Suprapubic skin (tissue), 4 donors: Measurements from ENCODE around the gene DDX28.

Experiments used
- EP300 ChIP-seq: sonication (generic); formaldehyde crosslinking; IDR thresholded peaks from one replicate; pipeline ENCODE4 v1.6.1; 2017; ENCODE audit warnings: antibody characterized with exemption
- POLR2A ChIP-seq, 2 donors: fragments of 450-650 bp; IDR thresholded peaks; one replicate each; pipeline ENCODE4 v1.6.1; 2017; ENCODE audit warnings: antibody characterized with exemption in 2 of 2, mild to moderate bottlenecking in 2 of 2, moderate library complexity in 2 of 2
- POLR2AphosphoS5 ChIP-seq, 3 donors: sonication (generic); formaldehyde crosslinking; IDR thresholded peaks; one replicate each; pipeline ENCODE4 v1.6.1; 2017; ENCODE audit warnings: antibody characterized with exemption in 3 of 3
- TF ChIP-seq, protein P1 (sequence below), 2 donors: fragments of 200-600 bp in 1 of 2; fragments of 450-650 bp in 1 of 2; sonication (generic) in 1 of 2; IDR thresholded peaks; one replicate each; pipeline ENCODE4 v1.5.1; 2016 to 2019; ENCODE audit warnings: antibody characterized with exemption in 2 of 2, mild to moderate bottlenecking in 1 of 2, moderate library complexity in 1 of 2

DNA sequence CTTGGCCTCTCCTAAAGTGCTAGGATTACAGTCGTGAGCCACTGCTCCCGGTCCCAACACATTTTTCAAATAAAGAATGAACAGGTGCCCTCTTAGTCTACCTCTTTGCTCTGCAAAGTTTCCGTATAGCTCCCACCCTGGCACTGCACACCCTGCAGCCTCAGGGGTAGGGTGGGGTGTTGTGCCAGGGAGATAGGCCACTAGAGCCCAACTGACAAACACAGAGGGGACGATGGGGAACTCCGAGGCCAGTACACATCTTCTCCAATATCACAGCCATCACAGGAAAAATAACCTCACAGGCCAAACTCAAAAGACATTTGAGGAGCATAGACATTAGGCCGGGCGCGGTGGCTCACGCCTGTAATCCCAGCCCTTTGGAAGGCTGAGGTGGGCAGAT lies 51.9 kb downstream of the DDX28 start:
- TF ChIP-seq POLR2AphosphoS5 (IDR thresholded peaks at IDR 0.05) (no peak), POLR2A (IDR thresholded peaks at IDR 0.05) (no peak), EP300 (no peak)
- TF ChIP-seq, protein P1, sequence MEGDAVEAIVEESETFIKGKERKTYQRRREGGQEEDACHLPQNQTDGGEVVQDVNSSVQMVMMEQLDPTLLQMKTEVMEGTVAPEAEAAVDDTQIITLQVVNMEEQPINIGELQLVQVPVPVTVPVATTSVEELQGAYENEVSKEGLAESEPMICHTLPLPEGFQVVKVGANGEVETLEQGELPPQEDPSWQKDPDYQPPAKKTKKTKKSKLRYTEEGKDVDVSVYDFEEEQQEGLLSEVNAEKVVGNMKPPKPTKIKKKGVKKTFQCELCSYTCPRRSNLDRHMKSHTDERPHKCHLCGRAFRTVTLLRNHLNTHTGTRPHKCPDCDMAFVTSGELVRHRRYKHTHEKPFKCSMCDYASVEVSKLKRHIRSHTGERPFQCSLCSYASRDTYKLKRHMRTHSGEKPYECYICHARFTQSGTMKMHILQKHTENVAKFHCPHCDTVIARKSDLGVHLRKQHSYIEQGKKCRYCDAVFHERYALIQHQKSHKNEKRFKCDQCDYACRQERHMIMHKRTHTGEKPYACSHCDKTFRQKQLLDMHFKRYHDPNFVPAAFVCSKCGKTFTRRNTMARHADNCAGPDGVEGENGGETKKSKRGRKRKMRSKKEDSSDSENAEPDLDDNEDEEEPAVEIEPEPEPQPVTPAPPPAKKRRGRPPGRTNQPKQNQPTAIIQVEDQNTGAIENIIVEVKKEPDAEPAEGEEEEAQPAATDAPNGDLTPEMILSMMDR (IDR thresholded peaks at IDR 0.05): no peak
